GM12873 (cell line): ENCODE data around the gene SPAG4.
A peak's percentile ranks its signal among the peaks of the same experiment; 100 is the strongest.

Source experiments
- CTCF ChIP-seq: IDR thresholded peaks from 2 replicates; pipeline ENCODE4 v1.5.1; 2012; ENCODE audit warnings: low read depth, mild to moderate bottlenecking, moderate library complexity, low read length, control low read depth; ENCODE audit not compliant: insufficient read depth; ENCODE audit errors: missing control alignments

SPAG4 gene

GRCh38 chr20:35600176-35600992, 15.2 kb upstream of the SPAG4 start:
- no peak for TF ChIP-seq CTCF

- TF ChIP-seq CTCF, result peak; percentile 49
Observed at GRCh38 chr20:35600993-35601973, 14.3 kb upstream of the SPAG4 start.

GRCh38 chr20:35601990-35602389, 13.6 kb upstream of the SPAG4 start:
- TF ChIP-seq CTCF, result no peak

- TF ChIP-seq CTCF, result no peak
Observed at GRCh38 chr20:35602851-35603495, 12.7 kb upstream of the SPAG4 start.

- no peak for TF ChIP-seq CTCF
Observed at GRCh38 chr20:35603695-35604448, 11.8 kb upstream of the SPAG4 start.

- peak; percentile 53 for TF ChIP-seq CTCF
Observed at GRCh38 chr20:35604449-35604747, 11.2 kb upstream of the SPAG4 start.

- no peak for TF ChIP-seq CTCF
Observed at GRCh38 chr20:35606127-35606526, 9.5 kb upstream of the SPAG4 start.
